ENCODE results near the gene PPIL6.
"Not testable (repeated sequence)": the region's sequence is repeated elsewhere in the genome, so short reads cannot be mapped to it uniquely, and the experiment has no call there.

PPIL6 gene

GRCh38 chr6:109466212-109466923, 25.9 kb upstream of the PPIL6 start:
- no peak for DNase-seq

GRCh38 chr6:109465772-109466171, 25.3 kb upstream of the PPIL6 start:
- no peak for DNase-seq

- no peak for DNase-seq
These were observed 21.5 kb upstream of the PPIL6 start for GRCh38 chr6:109461733-109462526.

- DNase-seq: not testable (repeated sequence)
These were observed 20.8 kb upstream of the PPIL6 start for GRCh38 chr6:109461205-109461604.

GRCh38 chr6:109460161-109460829, 19.9 kb upstream of the PPIL6 start:
- no peak for DNase-seq

GRCh38 chr6:109458774-109459531, 18.5 kb upstream of the PPIL6 start:
- DNase-seq: no peak

GRCh38 chr6:109457562-109457996, 17.2 kb upstream of the PPIL6 start:
- no peak for DNase-seq

- DNase-seq: no peak
These were observed 16.5 kb upstream of the PPIL6 start for GRCh38 chr6:109456710-109457561.

- DNase-seq: no peak
These were observed 15.7 kb upstream of the PPIL6 start for GRCh38 chr6:109456111-109456583.

GRCh38 chr6:109455437-109456110, 15.1 kb upstream of the PPIL6 start, which contains the start of gene MICAL1:
Gene MICAL1 (minus strand): TSS chr6:109455772. CDS start chr6:109454196, 1,576 bp downstream.
- peak; percentile 55 for DNase-seq

GRCh38 chr6:109454496-109455436, 14.3 kb upstream of the PPIL6 start:
- DNase-seq: peak; percentile 53

GRCh38 chr6:109453594-109454495, 13.4 kb upstream of the PPIL6 start:
- DNase-seq: no peak

- no peak for DNase-seq
These were observed 12.7 kb upstream of the PPIL6 start for GRCh38 chr6:109453156-109453555.

GRCh38 chr6:109452181-109452580, 11.8 kb upstream of the PPIL6 start:
- no peak for DNase-seq

- no peak for DNase-seq
These were observed 10.9 kb upstream of the PPIL6 start for GRCh38 chr6:109451376-109451775.

GRCh38 chr6:109450801-109451200, 10.4 kb upstream of the PPIL6 start:
- no peak for DNase-seq

- no peak for DNase-seq
These were observed 9.6 kb upstream of the PPIL6 start for GRCh38 chr6:109449795-109450673.
